ENCODE measurements around the gene R3HDM4. TPM values are rescaled to one million over a fixed set of nuclear protein-coding genes. Genes with fewer than 3 reads are reported as not detected.

R3HDM4 gene
- total and polyA plus RNA-seq, 10 of the 15 experiments (the other 5 are each of a cell fraction or from before 2014, with no cell fraction given), result 1.3 to 65.8 (median 27.7) TPM

DNA sequence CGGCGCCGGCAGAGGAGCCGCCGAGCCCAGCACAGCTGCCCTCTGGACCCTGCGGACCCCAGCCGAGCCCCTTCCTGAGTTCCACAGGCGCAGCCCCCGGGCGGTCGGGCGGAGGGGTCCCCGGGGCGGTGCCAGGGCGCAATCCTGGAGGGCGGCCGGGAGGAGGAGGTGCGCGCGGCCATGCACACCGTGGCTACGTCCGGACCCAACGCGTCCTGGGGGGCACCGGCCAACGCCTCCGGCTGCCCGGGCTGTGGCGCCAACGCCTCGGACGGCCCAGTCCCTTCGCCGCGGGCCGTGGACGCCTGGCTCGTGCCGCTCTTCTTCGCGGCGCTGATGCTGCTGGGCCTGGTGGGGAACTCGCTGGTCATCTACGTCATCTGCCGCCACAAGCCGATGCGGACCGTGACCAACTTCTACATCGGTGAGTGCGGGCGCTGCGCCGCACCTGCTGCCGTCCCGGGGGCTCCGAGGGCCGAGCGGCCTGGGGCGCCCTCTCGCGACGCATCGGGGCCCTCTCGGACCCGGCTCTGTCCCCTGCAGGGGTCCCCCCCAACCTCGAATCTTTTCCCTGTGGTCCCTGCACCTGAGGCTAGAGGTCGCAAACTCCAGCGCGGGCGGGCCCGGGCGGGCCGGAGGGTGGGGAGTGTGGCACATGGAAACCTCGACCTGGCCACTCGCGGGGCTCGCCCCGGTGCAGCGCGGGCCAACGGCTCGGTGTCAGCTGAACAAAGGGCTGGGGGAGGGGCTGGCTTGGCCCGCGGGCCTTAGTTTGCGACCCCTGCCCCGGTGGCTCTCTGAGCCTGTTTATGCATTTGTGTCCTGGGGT lies 4.5 kb upstream of the R3HDM4 start, which contains the start of gene KISS1R (continued):
- TF ChIP-seq CHD2 (IDR thresholded peaks at IDR 0.05; ENCODE audit: borderline replicate concordance, low read depth, low read length) (no peak), SRF (IDR thresholded peaks at IDR 0.05; ENCODE audit: low read depth in 2 of 2, low read length in 2 of 2) (no peak), RCOR1 (conservative IDR thresholded peaks at IDR 0.05; ENCODE audit: low read depth, low read length) (no peak), ASH2L (IDR thresholded peaks at IDR 0.05; ENCODE audit: borderline replicate concordance, low read depth) (no peak), PML (IDR thresholded peaks at IDR 0.05; ENCODE audit: low read length) (no peak), KDM1A (IDR thresholded peaks at IDR 0.05; ENCODE audit: borderline replicate concordance) (no peak), FOS (IDR thresholded peaks at IDR 0.05; ENCODE audit: borderline replicate concordance, extremely low read depth, insufficient read length) (no peak), SMARCA5 (IDR thresholded peaks at IDR 0.05) (peak; percentile 96), TCF12 (IDR thresholded peaks at IDR 0.05; ENCODE audit: low read depth, low read length) (peak; percentile 70; the same call in 1 of the 2 replicates), MTA3 (IDR thresholded peaks at IDR 0.05; ENCODE audit: borderline replicate concordance, low read length) (no peak), NR2C2 (IDR thresholded peaks at IDR 0.05; ENCODE audit: borderline replicate concordance, control insufficient read depth, insufficient read length, low read depth) (no peak), MXI1 (IDR thresholded peaks at IDR 0.05; ENCODE audit: low read depth, low read length) (no peak; the same call in 1 of the 2 replicates), ATF7 (IDR thresholded peaks at IDR 0.05; ENCODE audit: low read depth) (no peak), NFYB (IDR thresholded peaks at IDR 0.05; ENCODE audit: insufficient read depth, low read depth, low read length) (no peak), CBX3 (IDR thresholded peaks at IDR 0.05; ENCODE audit: borderline replicate concordance, low read depth) (no peak), ZNF207 (IDR thresholded peaks at IDR 0.05; ENCODE audit: borderline replicate concordance) (no peak), RAD51 (IDR thresholded peaks at IDR 0.05) (no peak), TCF7 (IDR thresholded peaks at IDR 0.05; ENCODE audit: borderline replicate concordance) (no peak)
- TF ChIP-seq, protein P1, sequence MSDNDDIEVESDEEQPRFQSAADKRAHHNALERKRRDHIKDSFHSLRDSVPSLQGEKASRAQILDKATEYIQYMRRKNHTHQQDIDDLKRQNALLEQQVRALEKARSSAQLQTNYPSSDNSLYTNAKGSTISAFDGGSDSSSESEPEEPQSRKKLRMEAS (IDR thresholded peaks at IDR 0.05; ENCODE audit: low read depth, low read length), result 0 out of 2 replicates have a peak, but pooled peaks have one; percentile 32
- TF ChIP-seq, protein P2, sequence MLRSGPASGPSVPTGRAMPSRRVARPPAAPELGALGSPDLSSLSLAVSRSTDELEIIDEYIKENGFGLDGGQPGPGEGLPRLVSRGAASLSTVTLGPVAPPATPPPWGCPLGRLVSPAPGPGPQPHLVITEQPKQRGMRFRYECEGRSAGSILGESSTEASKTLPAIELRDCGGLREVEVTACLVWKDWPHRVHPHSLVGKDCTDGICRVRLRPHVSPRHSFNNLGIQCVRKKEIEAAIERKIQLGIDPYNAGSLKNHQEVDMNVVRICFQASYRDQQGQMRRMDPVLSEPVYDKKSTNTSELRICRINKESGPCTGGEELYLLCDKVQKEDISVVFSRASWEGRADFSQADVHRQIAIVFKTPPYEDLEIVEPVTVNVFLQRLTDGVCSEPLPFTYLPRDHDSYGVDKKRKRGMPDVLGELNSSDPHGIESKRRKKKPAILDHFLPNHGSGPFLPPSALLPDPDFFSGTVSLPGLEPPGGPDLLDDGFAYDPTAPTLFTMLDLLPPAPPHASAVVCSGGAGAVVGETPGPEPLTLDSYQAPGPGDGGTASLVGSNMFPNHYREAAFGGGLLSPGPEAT (IDR thresholded peaks at IDR 0.05; ENCODE audit: low read depth), result no peak
- TF ChIP-seq, protein P3, sequence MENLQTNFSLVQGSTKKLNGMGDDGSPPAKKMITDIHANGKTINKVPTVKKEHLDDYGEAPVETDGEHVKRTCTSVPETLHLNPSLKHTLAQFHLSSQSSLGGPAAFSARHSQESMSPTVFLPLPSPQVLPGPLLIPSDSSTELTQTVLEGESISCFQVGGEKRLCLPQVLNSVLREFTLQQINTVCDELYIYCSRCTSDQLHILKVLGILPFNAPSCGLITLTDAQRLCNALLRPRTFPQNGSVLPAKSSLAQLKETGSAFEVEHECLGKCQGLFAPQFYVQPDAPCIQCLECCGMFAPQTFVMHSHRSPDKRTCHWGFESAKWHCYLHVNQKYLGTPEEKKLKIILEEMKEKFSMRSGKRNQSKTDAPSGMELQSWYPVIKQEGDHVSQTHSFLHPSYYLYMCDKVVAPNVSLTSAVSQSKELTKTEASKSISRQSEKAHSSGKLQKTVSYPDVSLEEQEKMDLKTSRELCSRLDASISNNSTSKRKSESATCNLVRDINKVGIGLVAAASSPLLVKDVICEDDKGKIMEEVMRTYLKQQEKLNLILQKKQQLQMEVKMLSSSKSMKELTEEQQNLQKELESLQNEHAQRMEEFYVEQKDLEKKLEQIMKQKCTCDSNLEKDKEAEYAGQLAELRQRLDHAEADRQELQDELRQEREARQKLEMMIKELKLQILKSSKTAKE (IDR thresholded peaks at IDR 0.05; ENCODE audit: low read depth, poor library complexity, severe bottlenecking), result no peak
- TF ChIP-seq, protein P4, sequence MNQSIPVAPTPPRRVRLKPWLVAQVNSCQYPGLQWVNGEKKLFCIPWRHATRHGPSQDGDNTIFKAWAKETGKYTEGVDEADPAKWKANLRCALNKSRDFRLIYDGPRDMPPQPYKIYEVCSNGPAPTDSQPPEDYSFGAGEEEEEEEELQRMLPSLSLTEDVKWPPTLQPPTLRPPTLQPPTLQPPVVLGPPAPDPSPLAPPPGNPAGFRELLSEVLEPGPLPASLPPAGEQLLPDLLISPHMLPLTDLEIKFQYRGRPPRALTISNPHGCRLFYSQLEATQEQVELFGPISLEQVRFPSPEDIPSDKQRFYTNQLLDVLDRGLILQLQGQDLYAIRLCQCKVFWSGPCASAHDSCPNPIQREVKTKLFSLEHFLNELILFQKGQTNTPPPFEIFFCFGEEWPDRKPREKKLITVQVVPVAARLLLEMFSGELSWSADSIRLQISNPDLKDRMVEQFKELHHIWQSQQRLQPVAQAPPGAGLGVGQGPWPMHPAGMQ (IDR thresholded peaks at IDR 0.05; ENCODE audit: borderline replicate concordance), result peak; percentile 22; the same call in 1 of the 2 replicates
- TF ChIP-seq, protein P5, sequence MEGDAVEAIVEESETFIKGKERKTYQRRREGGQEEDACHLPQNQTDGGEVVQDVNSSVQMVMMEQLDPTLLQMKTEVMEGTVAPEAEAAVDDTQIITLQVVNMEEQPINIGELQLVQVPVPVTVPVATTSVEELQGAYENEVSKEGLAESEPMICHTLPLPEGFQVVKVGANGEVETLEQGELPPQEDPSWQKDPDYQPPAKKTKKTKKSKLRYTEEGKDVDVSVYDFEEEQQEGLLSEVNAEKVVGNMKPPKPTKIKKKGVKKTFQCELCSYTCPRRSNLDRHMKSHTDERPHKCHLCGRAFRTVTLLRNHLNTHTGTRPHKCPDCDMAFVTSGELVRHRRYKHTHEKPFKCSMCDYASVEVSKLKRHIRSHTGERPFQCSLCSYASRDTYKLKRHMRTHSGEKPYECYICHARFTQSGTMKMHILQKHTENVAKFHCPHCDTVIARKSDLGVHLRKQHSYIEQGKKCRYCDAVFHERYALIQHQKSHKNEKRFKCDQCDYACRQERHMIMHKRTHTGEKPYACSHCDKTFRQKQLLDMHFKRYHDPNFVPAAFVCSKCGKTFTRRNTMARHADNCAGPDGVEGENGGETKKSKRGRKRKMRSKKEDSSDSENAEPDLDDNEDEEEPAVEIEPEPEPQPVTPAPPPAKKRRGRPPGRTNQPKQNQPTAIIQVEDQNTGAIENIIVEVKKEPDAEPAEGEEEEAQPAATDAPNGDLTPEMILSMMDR (IDR thresholded peaks at IDR 0.05 in 2 of 3, conservative IDR thresholded peaks at IDR 0.05 in 1 of 3; ENCODE audit: control insufficient read depth in 2 of 3, extremely low read depth in 1 of 3, insufficient read depth in 1 of 3, low read depth in 3 of 3, low read length in 3 of 3), result peak; percentile 60 to 75 (median 74); a peak in 5 of 6 replicates

Data from GM12878 (cell line).